Activated CD4-positive, alpha-beta memory T cell treated with anti-CD3 and anti-CD28 coated beads for 36 hours (primary cell): ENCODE measurements around the gene ZDHHC22. TPM values are rescaled to one million over a fixed set of nuclear protein-coding genes. Genes with fewer than 3 reads are reported as not detected.

ENCODE experiments used
- CTCF ChIA-PET: fragments of 350-600 bp; sonication (Branson Sonifier 250); formaldehyde crosslinking; loops from one replicate; lab custom pipeline; 2021; ENCODE audit warnings: antibody characterized with exemption, inconsistent platforms; lab: Charles Lee
- POLR2A ChIA-PET: fragments of 350-600 bp; sonication (Branson Sonifier 250); formaldehyde crosslinking; loops from one replicate; lab custom pipeline; 2021; ENCODE audit warnings: antibody characterized with exemption; lab: Charles Lee
- DNase-seq: peaks from one replicate; pipeline ENCODE4 v3.0.0-alpha.2; 2020
- H3K27ac Mint-ChIP-seq: one replicate; pipeline ENCODE4 v1.8.0; 2021; ENCODE audit warnings: mixed read lengths
- H3K27me3 Mint-ChIP-seq: one replicate; pipeline ENCODE4 v1.8.0; 2021; ENCODE audit warnings: mixed read lengths
- H3K36me3 Mint-ChIP-seq: one replicate; pipeline ENCODE4 v1.8.0; 2021; ENCODE audit warnings: mixed read lengths
- H3K4me1 Mint-ChIP-seq: one replicate; pipeline ENCODE4 v1.8.0; 2021; ENCODE audit warnings: low read depth, mixed read lengths
- H3K4me3 Mint-ChIP-seq: one replicate; pipeline ENCODE4 v1.8.0; 2021; ENCODE audit warnings: mild to moderate bottlenecking, mixed read lengths
- H3K9me3 Mint-ChIP-seq: one replicate; pipeline ENCODE4 v1.8.0; 2021; ENCODE audit warnings: mixed read lengths
- intact Hi-C: fragments of 100-400 bp; cut with micrococcal nuclease; formaldehyde crosslinking; loops from one replicate; pipeline ENCODE4 v1.15.1; 2023
- total RNA-seq, 2 experiments: library from RNA; stranded (reverse); gene quantifications; one replicate each; pipeline ENCODE4 v1.2.3, GENCODE V29; 2021

ZDHHC22 gene
- total RNA-seq, 2 experiments from 2014 or later = not detected

- CTCF ChIA-PET = interaction anchor here (0.7 to 10.2 kb wide), 8 partner anchors 16 to 343 kb away, joined by 3 to 103 read pairs (median 6); no protein-coding TSS in a partner anchor
- intact Hi-C loops = loop anchor here (2.0 to 5.0 kb wide), 4 partner anchors 59 to 947 kb away; partner anchors contain the start of genes GPATCH2L, SAMD15, SPTLC2 and TMED8
- no peaks in the 10 kb centered on the region for H3K27me3 Mint-ChIP-seq
Observed at GRCh38 chr14:77099425-77100167, 42.0 kb downstream of the ZDHHC22 start.

GRCh38 chr14:77098529-77099353, 42.9 kb downstream of the ZDHHC22 start:
- Mint-ChIP-seq H3K27me3 (no peaks in the 10 kb centered on the region), H3K27ac (peak overlapping the region; percentile 84), H3K4me3 (peak overlapping the region; percentile 85), H3K36me3 (no peaks in the 10 kb centered on the region), H3K9me3 (no peaks in the 10 kb centered on the region), H3K4me1 (peaks cover 36% of the 10 kb centered on the region)
- intact Hi-C loops = loop anchor here (1.0 to 5.0 kb wide), 8 partner anchors 23 to 946 kb away; partner anchors contain the start of genes GPATCH2L, GSTZ1, SAMD15 and SPTLC2
- ChIA-PET POLR2A (interaction anchor here (0.5 to 1.6 kb wide), 11 partner anchors 8 to 288 kb away, joined by 3 to 10 read pairs (median 4); partner anchors contain the start of genes GSTZ1 and POMT2), CTCF (interaction anchor here (0.8 to 10.2 kb wide), 15 partner anchors 16 to 389 kb away, joined by 3 to 103 read pairs (median 4); no protein-coding TSS in a partner anchor)
- no peak for DNase-seq

More at GRCh38 chr14:77099425-77100167, 42.0 kb downstream of the ZDHHC22 start:
- no peak for DNase-seq
- H3K27ac Mint-ChIP-seq = no peak overlapping the region
- peak overlapping the region; percentile 85 for H3K4me3 Mint-ChIP-seq
- H3K9me3 Mint-ChIP-seq = no peaks in the 10 kb centered on the region
- POLR2A ChIA-PET = interaction anchor here (0.8 to 1.6 kb wide), 6 partner anchors 8 to 204 kb away, joined by 3 to 10 read pairs (median 4); no protein-coding TSS in a partner anchor
- no peaks in the 10 kb centered on the region for H3K36me3 Mint-ChIP-seq
- peaks cover 35% of the 10 kb centered on the region for H3K4me1 Mint-ChIP-seq

DNA sequence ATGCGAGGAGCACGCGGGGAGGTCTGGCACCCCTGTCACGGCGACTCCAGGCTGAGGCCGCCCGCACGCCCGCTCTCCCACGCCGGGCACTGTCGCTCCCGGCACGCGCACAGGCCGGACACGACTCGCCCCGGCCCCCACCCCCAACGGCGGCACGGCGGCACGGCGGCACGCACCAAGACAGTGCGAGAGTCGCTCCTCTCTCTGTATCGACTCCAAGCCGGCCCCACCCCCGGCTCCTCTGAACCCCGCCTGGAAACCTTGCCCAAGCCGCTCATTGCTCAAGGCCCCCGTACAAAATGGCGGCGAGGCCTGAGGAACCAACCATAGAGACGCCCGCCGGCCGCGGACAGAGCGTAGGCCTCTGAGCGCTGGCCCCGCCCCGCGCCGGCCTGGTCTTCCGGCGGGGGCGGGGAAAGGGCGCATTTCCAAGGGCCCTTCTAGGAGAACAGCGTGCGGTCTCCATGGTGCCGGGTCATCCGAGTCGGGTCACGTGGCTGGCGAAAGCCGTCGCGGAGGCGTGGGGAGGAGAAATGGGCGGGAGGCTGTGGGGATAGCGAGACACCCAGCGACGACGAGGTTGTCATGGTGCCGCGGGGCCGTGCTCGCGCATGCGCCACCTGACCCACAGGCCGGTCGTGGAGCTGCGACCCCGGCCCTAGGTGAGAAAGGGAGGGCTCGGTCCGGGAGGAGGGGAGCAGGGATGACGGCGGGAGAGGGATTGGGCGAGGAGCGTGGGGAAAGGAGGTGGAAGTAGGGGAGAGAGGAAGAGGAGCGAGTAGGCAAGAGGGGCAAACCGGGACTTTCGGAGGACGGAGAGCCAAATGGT, 43.7 kb downstream of the ZDHHC22 start, which contains the start of gene CIPC:
Gene CIPC, plus strand, starts transcription at position 559 of the 829 bp plus-strand sequence. CDS start 7,451 bp downstream, outside the sequence.
- Mint-ChIP-seq H3K27me3 (no peaks in the 10 kb centered on the region), H3K4me1 (peaks cover 36% of the 10 kb centered on the region), H3K4me3 (peak within 1 kb of the TSS; percentile 85), H3K9me3 (no peaks in the 10 kb centered on the region), H3K36me3 (no peaks in the 10 kb centered on the region), H3K27ac (peak within 1 kb of the TSS; percentile 84)
- ChIA-PET CTCF (interaction anchor here (0.6 to 10.2 kb wide), 18 partner anchors 7 to 388 kb away, joined by 3 to 136 read pairs (median 4); no protein-coding TSS in a partner anchor), POLR2A (interaction anchor here (0.8 to 1.4 kb wide), 10 partner anchors 9 to 361 kb away, joined by 3 to 10 read pairs (median 4); partner anchors contain the start of genes GSTZ1 and POMT2)
- intact Hi-C loops = loop anchor here (1.0 to 5.0 kb wide), 9 partner anchors 23 to 946 kb away; partner anchors contain the start of genes ANGEL1, GPATCH2L, GSTZ1 and SAMD15
- peak; percentile 100 for DNase-seq

GRCh38 chr14:77097006-77097699, 44.4 kb downstream of the ZDHHC22 start:
- H3K27me3 Mint-ChIP-seq = no peaks in the 10 kb centered on the region
- intact Hi-C loops = loop anchor here (1.0 to 5.0 kb wide), 4 partner anchors 280 to 945 kb away; partner anchors contain the start of genes ANGEL1, GPATCH2L, SAMD15 and SPTLC2
- H3K4me3 Mint-ChIP-seq = peak overlapping the region; percentile 85
- no peaks in the 10 kb centered on the region for H3K9me3 Mint-ChIP-seq
- no peak for DNase-seq
- POLR2A ChIA-PET = interaction anchor here (0.7 to 1.3 kb wide), 3 partner anchors 20 to 361 kb away, joined by 3 to 4 read pairs (median 3); no protein-coding TSS in a partner anchor
- no peaks in the 10 kb centered on the region for H3K36me3 Mint-ChIP-seq
- peak overlapping the region; percentile 84 for H3K27ac Mint-ChIP-seq
- peaks cover 36% of the 10 kb centered on the region for H3K4me1 Mint-ChIP-seq
- CTCF ChIA-PET = interaction anchor here (0.6 to 10.2 kb wide), 12 partner anchors 8 to 387 kb away, joined by 3 to 136 read pairs (median 4); no protein-coding TSS in a partner anchor

DNA sequence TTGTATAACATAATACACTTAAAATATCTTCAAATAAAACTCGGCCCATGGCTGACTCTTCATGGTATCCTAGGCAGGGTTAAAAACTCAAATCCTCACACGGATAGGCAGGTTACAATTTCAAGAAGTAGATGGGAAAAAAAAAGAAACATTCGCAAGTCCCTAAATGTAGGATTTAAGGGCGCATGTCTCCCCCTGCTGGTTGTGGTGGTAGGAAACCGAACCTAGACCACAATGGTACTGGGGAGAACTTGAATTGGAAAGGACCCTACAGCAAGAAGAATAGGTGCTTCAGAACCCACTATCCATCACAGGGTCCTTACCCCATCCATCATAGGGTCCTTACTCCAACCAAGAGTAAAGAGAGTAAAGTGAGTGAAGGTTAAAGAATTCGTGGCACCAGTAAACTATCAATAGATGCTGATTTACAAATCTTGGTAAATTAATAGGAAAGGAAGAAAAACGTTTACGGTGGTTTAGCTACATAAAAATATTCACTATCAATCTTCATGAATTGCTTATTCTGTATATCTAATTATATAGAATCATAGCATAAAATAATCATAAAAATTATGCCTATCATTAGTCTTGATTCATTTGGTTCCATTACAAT, 46.8 kb downstream of the ZDHHC22 start:
- DNase-seq = peak; percentile 84
- intact Hi-C loops = loop anchor here (1.0 to 5.0 kb wide), 6 partner anchors 24 to 942 kb away; partner anchors contain the start of genes GPATCH2L, SAMD15, SPTLC2 and TMED8
- peaks cover 11% of the 10 kb centered on the region for H3K9me3 Mint-ChIP-seq
- no peaks in the 10 kb centered on the region for H3K27me3 Mint-ChIP-seq
- H3K4me3 Mint-ChIP-seq = no peak overlapping the region
- ChIA-PET POLR2A (interaction anchor here (0.6 kb wide), 1 partner anchor 154 kb away, joined by 3 read pairs; no protein-coding TSS in a partner anchor), CTCF (interaction anchor here (0.7 to 10.2 kb wide), 21 partner anchors 9 to 384 kb away, joined by 3 to 136 read pairs (median 5); partner anchors contain the start of genes GSTZ1 and POMT2)
- H3K27ac Mint-ChIP-seq = no peak overlapping the region
- peaks cover 4% of the 10 kb centered on the region for H3K36me3 Mint-ChIP-seq
- H3K4me1 Mint-ChIP-seq = peaks cover 27% of the 10 kb centered on the region

DNA sequence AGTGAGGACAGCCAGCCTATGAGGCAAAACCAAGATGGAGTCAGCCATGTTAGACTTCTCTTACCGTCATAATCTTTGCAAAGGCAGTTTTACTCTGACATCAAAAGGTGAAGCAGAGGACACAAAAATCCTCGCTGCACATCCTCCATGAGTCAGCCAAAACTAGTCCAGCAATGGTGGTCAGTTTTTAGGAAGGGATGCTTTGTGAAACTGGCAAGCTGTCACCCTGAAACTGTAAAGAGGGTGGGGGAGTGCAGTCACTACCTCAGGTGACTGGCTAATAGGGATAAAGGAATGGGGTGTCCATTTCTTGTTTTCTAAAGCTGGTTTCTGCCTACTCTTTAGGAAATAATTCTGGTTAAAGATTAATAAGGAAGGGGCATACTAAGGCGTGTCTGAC, 48.9 kb downstream of the ZDHHC22 start:
- peaks cover 11% of the 10 kb centered on the region for H3K9me3 Mint-ChIP-seq
- H3K27ac Mint-ChIP-seq = no peak overlapping the region
- DNase-seq = no peak
- peaks cover 4% of the 10 kb centered on the region for H3K36me3 Mint-ChIP-seq
- intact Hi-C loops = no loop called here
- CTCF ChIA-PET = interaction anchor here (0.6 to 10.2 kb wide), 7 partner anchors 9 to 383 kb away, joined by 3 to 136 read pairs (median 5); no protein-coding TSS in a partner anchor
- H3K4me1 Mint-ChIP-seq = peaks cover 20% of the 10 kb centered on the region
- POLR2A ChIA-PET = no interaction called here
- no peak overlapping the region for H3K4me3 Mint-ChIP-seq
- no peaks in the 10 kb centered on the region for H3K27me3 Mint-ChIP-seq

- intact Hi-C loops = no loop called here
- ChIA-PET POLR2A (no interaction called here), CTCF (interaction anchor here (0.7 to 10.2 kb wide), 4 partner anchors 22 to 218 kb away, joined by 3 to 136 read pairs (median 54); no protein-coding TSS in a partner anchor)
- no peak overlapping the region for H3K27ac Mint-ChIP-seq
- H3K4me3 Mint-ChIP-seq = no peak overlapping the region
- peaks cover 4% of the 10 kb centered on the region for H3K36me3 Mint-ChIP-seq
- peaks cover 11% of the 10 kb centered on the region for H3K9me3 Mint-ChIP-seq
- H3K27me3 Mint-ChIP-seq = no peaks in the 10 kb centered on the region
- H3K4me1 Mint-ChIP-seq = peaks cover 14% of the 10 kb centered on the region
- DNase-seq = no peak
Observed at GRCh38 chr14:77091518-77091917, 50.1 kb downstream of the ZDHHC22 start.

GRCh38 chr14:77088645-77089044, 52.9 kb downstream of the ZDHHC22 start:
- CTCF ChIA-PET = interaction anchor here (0.6 to 11.3 kb wide), 5 partner anchors 19 to 378 kb away, joined by 3 to 98 read pairs (median 6); no protein-coding TSS in a partner anchor
- H3K36me3 Mint-ChIP-seq = peaks cover 4% of the 10 kb centered on the region
- H3K27me3 Mint-ChIP-seq = no peaks in the 10 kb centered on the region
- no peak overlapping the region for H3K4me3 Mint-ChIP-seq
- no peak overlapping the region for H3K27ac Mint-ChIP-seq
- POLR2A ChIA-PET = no interaction called here
- DNase-seq = no peak
- intact Hi-C loops = no loop called here
- H3K4me1 Mint-ChIP-seq = peaks cover 8% of the 10 kb centered on the region
- H3K9me3 Mint-ChIP-seq = peaks cover 11% of the 10 kb centered on the region

DNA sequence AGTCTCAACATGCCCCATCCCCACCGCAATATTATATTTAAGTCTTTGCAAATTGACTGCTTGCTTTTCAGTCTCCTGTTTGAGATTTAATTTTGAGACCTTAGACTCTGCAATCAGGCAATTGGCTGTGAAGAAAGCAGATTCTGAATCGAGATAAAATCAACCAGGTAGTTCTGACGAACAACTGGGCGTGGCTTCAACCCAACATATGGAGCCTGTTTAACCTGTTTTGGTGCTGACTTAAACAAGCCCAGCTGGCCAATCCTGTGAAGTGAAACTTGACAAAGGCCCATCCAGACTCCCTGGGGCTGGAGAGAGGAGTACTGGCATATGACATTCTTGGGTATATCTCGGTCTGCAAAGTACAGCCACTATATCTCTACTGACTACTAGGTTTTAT, 53.4 kb downstream of the ZDHHC22 start:
- no peak overlapping the region for H3K27ac Mint-ChIP-seq
- peaks cover 8% of the 10 kb centered on the region for H3K4me1 Mint-ChIP-seq
- no peak for DNase-seq
- ChIA-PET POLR2A (no interaction called here), CTCF (interaction anchor here (11.3 kb wide), 1 partner anchor 19 kb away, joined by 98 read pairs; no protein-coding TSS in a partner anchor)
- intact Hi-C loops = no loop called here
- no peaks in the 10 kb centered on the region for H3K27me3 Mint-ChIP-seq
- H3K36me3 Mint-ChIP-seq = peaks cover 4% of the 10 kb centered on the region
- peaks cover 11% of the 10 kb centered on the region for H3K9me3 Mint-ChIP-seq
- no peak overlapping the region for H3K4me3 Mint-ChIP-seq
